ENCODE results near the gene SYNE3. TPM values are rescaled to one million over a fixed set of nuclear protein-coding genes. Genes with fewer than 3 reads are reported as not detected.

SYNE3 gene
- total RNA-seq, 2 donors from 2014 or later = 8.2 to 13.2 TPM

DNA sequence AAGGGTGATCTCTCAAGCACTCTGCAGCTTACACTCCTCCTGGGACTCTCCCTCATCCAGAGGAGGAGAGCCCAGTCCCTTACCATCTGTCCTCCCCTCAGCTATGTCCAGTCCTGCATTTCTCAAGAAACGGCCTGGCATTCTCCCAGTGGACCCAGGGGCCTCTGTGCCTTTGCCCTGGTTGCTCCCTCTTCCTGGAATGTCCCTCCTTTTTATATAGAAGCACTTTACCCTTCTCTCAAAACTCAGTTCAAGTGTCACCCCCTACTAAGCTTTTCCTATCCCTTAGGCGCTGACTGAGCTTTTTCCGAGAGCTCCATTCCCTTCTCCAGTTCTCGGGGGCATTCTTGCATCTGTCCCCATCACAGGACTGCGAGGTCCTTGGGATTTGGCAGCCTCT lies 9.5 kb upstream of the SYNE3 start:
- Histone ChIP-seq H3K4me3 (no peak overlapping the region), H3K27me3 (no peaks in the 10 kb centered on the region), H3K36me3 (no peaks in the 10 kb centered on the region), H3K9me3 (no peaks in the 10 kb centered on the region), H3K27ac (peak overlapping the region in 1 of 2 donors; percentile 76), H3K4me1 (peaks cover 0 to 58% of the 10 kb centered on the region in 2 donors)
- no peak for TF ChIP-seq CTCF (IDR thresholded peaks at IDR 0.05)
- DNase-seq (ENCODE audit: low spot score) = no peak

DNA sequence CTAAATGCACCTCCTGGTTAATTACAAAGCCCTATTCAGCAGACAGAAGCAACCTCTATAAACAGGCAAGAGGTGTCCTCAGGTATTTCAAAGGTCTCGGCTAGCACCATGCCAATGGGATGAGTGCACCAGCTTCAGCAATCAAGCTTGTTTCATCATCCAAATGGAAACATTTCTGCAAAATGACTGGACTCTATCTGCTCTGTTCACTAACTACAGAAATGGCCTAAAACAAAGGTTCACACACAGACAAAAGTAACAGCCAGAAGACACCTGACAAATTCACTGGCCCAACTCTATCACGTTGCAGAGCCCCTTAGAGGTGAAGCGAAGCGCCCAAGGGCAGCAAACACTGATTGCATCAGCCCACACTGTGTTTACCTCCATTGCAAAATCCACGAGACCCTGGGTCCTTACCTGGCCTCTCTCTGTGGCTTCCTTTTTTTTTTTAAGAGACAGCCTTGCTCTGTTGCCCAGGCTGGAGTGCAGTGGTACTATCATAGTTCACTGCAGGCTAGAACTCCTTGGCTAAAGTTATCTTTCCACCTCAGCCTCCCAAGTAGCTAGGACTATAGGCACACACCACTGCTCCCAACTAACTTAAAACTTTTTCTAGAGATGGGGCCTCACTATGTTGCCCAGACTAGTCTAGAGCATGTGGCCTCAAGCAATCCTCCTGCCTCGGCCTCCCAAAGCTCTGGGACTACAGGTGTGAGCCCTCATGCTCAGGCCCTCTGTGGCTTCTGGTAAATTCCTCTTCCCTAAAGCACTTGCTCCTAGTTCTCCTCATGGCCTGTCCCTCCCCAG lies 8.5 kb upstream of the SYNE3 start:
- H3K27ac ChIP-seq = no peak overlapping the region
- no peaks in the 10 kb centered on the region for H3K27me3 ChIP-seq
- no peaks in the 10 kb centered on the region for H3K36me3 ChIP-seq
- H3K9me3 ChIP-seq = no peaks in the 10 kb centered on the region
- peak; percentile 53 for DNase-seq (ENCODE audit: low spot score)
- H3K4me3 ChIP-seq = no peak overlapping the region
- no peak for TF ChIP-seq CTCF (IDR thresholded peaks at IDR 0.05)
- peaks cover 0 to 57% of the 10 kb centered on the region in 2 donors for H3K4me1 ChIP-seq

DNA sequence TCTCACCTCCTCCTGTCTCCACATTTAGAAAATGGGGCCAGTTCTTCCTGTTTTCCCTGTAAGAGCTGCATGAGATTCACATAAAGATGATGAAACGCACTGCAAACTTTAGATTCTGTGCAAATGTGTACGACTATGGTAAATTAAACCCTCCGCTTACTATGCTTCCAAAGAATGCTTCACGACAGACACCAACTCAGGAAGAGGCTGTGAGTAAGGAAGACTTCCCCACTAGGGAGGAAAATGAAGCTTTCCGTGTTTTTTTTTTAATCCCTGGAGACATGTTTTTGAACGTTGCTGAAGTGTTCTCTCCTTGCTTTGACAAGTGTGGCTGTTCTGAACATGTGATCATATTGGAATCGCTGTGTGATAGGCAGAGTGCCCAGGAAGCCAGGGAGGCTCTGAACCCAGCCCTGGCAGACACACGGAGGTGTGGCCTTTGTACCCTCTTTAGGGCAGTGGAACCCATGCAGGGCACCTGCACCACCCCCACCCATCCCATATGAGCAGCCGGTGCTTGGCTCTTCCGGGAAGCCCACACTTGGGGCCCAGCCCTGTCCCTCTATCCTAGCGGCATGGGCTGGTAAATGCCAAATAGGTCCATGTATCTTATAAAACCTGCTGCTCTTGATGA lies 7.5 kb upstream of the SYNE3 start:
- peak; percentile 54 for DNase-seq (ENCODE audit: low spot score)
- TF ChIP-seq CTCF (IDR thresholded peaks at IDR 0.05) = no peak
- Histone ChIP-seq H3K27me3 (no peaks in the 10 kb centered on the region), H3K9me3 (no peaks in the 10 kb centered on the region), H3K4me3 (no peak overlapping the region), H3K4me1 (peaks cover 0 to 66% of the 10 kb centered on the region in 2 donors), H3K27ac (peak overlapping the region; percentile 38 to 70), H3K36me3 (no peaks in the 10 kb centered on the region)

GRCh38 chr14:95523051-95523814 lies 6.8 kb upstream of the SYNE3 start:
- Histone ChIP-seq H3K27ac (peak overlapping the region; percentile 38 to 70), H3K4me3 (no peak overlapping the region), H3K9me3 (no peaks in the 10 kb centered on the region), H3K27me3 (no peaks in the 10 kb centered on the region), H3K36me3 (no peaks in the 10 kb centered on the region), H3K4me1 (peaks cover 0 to 73% of the 10 kb centered on the region in 2 donors)
- peak; percentile 55 for DNase-seq (ENCODE audit: low spot score)
- no peak for TF ChIP-seq CTCF (IDR thresholded peaks at IDR 0.05)

GRCh38 chr14:95522556-95522955 lies 6.1 kb upstream of the SYNE3 start:
- Histone ChIP-seq H3K27me3 (no peaks in the 10 kb centered on the region), H3K9me3 (no peaks in the 10 kb centered on the region), H3K4me1 (peaks cover 0 to 78% of the 10 kb centered on the region in 2 donors), H3K36me3 (no peaks in the 10 kb centered on the region), H3K4me3 (no peak overlapping the region), H3K27ac (peak overlapping the region; percentile 38 to 70)
- no peak for TF ChIP-seq CTCF (IDR thresholded peaks at IDR 0.05)
- DNase-seq (ENCODE audit: low spot score) = no peak

All from right atrium auricular region (tissue), 2 donors.